ENCODE results near the gene PIP4K2C.
"Not testable (repeated sequence)": the region's sequence is repeated elsewhere in the genome, so short reads cannot be mapped to it uniquely, and the experiment has no call there.

PIP4K2C gene

GRCh38 chr12:57609781-57610553, 19.0 kb downstream of the PIP4K2C start:
- DNase-seq (ENCODE audit: low spot score) = no peak

GRCh38 chr12:57610554-57611107, 19.6 kb downstream of the PIP4K2C start:
- DNase-seq (ENCODE audit: low spot score) = no peak

GRCh38 chr12:57611108-57611826, 20.3 kb downstream of the PIP4K2C start, which contains the start of gene ARHGEF25:
ARHGEF25 (plus strand) TSS chr12:57611435; CDS start chr12:57611895, 460 bp downstream.
- DNase-seq (ENCODE audit: low spot score) = no peak

- DNase-seq (ENCODE audit: low spot score) = no peak
These were observed 21.1 kb downstream of the PIP4K2C start for GRCh38 chr12:57611827-57612710.

- DNase-seq (ENCODE audit: low spot score) = no peak
These were observed 21.9 kb downstream of the PIP4K2C start for GRCh38 chr12:57612711-57613426.

GRCh38 chr12:57613427-57614109, 22.6 kb downstream of the PIP4K2C start:
- no peak for DNase-seq (ENCODE audit: low spot score)

GRCh38 chr12:57614178-57614947, 23.4 kb downstream of the PIP4K2C start:
- peak; percentile 85 for DNase-seq (ENCODE audit: low spot score)

GRCh38 chr12:57614948-57615500, 24.0 kb downstream of the PIP4K2C start:
- no peak for DNase-seq (ENCODE audit: low spot score)

- DNase-seq (ENCODE audit: low spot score) = no peak
These were observed 24.6 kb downstream of the PIP4K2C start for GRCh38 chr12:57615637-57616036.

- no peak for DNase-seq (ENCODE audit: low spot score)
These were observed 25.6 kb downstream of the PIP4K2C start for GRCh38 chr12:57616383-57617101.

GRCh38 chr12:57617942-57618341, 26.9 kb downstream of the PIP4K2C start:
- no peak for DNase-seq (ENCODE audit: low spot score)

- DNase-seq (ENCODE audit: low spot score) = not testable (repeated sequence)
These were observed 27.4 kb downstream of the PIP4K2C start for GRCh38 chr12:57618431-57618830.

GRCh38 chr12:57618966-57619433, 28.0 kb downstream of the PIP4K2C start:
- DNase-seq (ENCODE audit: low spot score) = no peak

- no peak for DNase-seq (ENCODE audit: low spot score)
These were observed 28.6 kb downstream of the PIP4K2C start for GRCh38 chr12:57619434-57620244.

GRCh38 chr12:57620245-57620935, 29.4 kb downstream of the PIP4K2C start:
- DNase-seq (ENCODE audit: low spot score) = no peak

- no peak for DNase-seq (ENCODE audit: low spot score)
These were observed 30.0 kb downstream of the PIP4K2C start for GRCh38 chr12:57620936-57621496.

All from NAMALWA (cell line).